Caki2 (cell line): ENCODE data around the gene GNAO1. TPM values are rescaled to one million over a fixed set of nuclear protein-coding genes. Genes with fewer than 3 reads are reported as not detected.

Experiments
- DNase-seq: peaks from one replicate; pipeline ENCODE4 v3.0.0-alpha.2; 2015; ENCODE audit warnings: low read depth
- in situ Hi-C: cut with HindIII; loops from 2 replicates; pipeline ENCODE4 v1.10.0; 2016; ENCODE audit warnings: low sequenced_read_pairs, low pct_unique_long_range_greater_than_20kb, mixed read lengths
- total RNA-seq: library from RNA; depleted of rRNA; stranded (reverse); fragments of >200 nt; shearing (Covaris generic); gene quantifications from 2 replicates; pipeline ENCODE4 v1.2.3, GENCODE V29; 2014; ENCODE audit warnings: low replicate concordance

GNAO1 gene
- total RNA-seq, 1 experiment from 2014 or later = 4.1 TPM

- in situ Hi-C loops = no loop called here
Measured at GRCh38 chr16:56196381-56196780, 5.1 kb downstream of the GNAO1 start.

GRCh38 chr16:56197192-56197992 lies 6.1 kb downstream of the GNAO1 start:
- in situ Hi-C loops = no loop called here
- DNase-seq = no peak

More at GRCh38 chr16:56196381-56196780, 5.1 kb downstream of the GNAO1 start:
- DNase-seq = no peak

GRCh38 chr16:56198006-56198754 lies 6.9 kb downstream of the GNAO1 start:
- in situ Hi-C loops = no loop called here
- DNase-seq = no peak

- in situ Hi-C loops = no loop called here
Measured at GRCh38 chr16:56198755-56199114, 7.4 kb downstream of the GNAO1 start.

GRCh38 chr16:56199164-56199563 lies 7.9 kb downstream of the GNAO1 start:
- no peak for DNase-seq
- in situ Hi-C loops = no loop called here

More at GRCh38 chr16:56198755-56199114, 7.4 kb downstream of the GNAO1 start:
- no peak for DNase-seq

- in situ Hi-C loops = no loop called here
Measured at GRCh38 chr16:56201030-56201429, 9.7 kb downstream of the GNAO1 start.

GRCh38 chr16:56202036-56202435 lies 10.7 kb downstream of the GNAO1 start:
- in situ Hi-C loops = no loop called here
- no peak for DNase-seq

More at GRCh38 chr16:56201030-56201429, 9.7 kb downstream of the GNAO1 start:
- DNase-seq = no peak

- in situ Hi-C loops = no loop called here
- peak; percentile 27 for DNase-seq
Measured at GRCh38 chr16:56203052-56203451, 11.8 kb downstream of the GNAO1 start.

- in situ Hi-C loops = no loop called here
- DNase-seq = no peak
Measured at GRCh38 chr16:56204816-56205215, 13.5 kb downstream of the GNAO1 start.

- in situ Hi-C loops = no loop called here
- no peak for DNase-seq
Measured at GRCh38 chr16:56206951-56207350, 15.7 kb downstream of the GNAO1 start.

- in situ Hi-C loops = no loop called here
- no peak for DNase-seq
Measured at GRCh38 chr16:56207421-56207820, 16.1 kb downstream of the GNAO1 start.

GRCh38 chr16:56211435-56211981 lies 20.2 kb downstream of the GNAO1 start:
- DNase-seq = no peak
- in situ Hi-C loops = no loop called here

- DNase-seq = no peak
- in situ Hi-C loops = no loop called here
Measured at GRCh38 chr16:56212144-56212543, 20.9 kb downstream of the GNAO1 start.

- in situ Hi-C loops = no loop called here
- no peak for DNase-seq
Measured at GRCh38 chr16:56221995-56222394, 30.7 kb downstream of the GNAO1 start.

- DNase-seq = no peak
- in situ Hi-C loops = no loop called here
Measured at GRCh38 chr16:56222474-56222997, 31.2 kb downstream of the GNAO1 start.

GRCh38 chr16:56225017-56225742 lies 33.9 kb downstream of the GNAO1 start:
- in situ Hi-C loops = no loop called here
- DNase-seq = no peak

- in situ Hi-C loops = no loop called here
- no peak for DNase-seq
Measured at GRCh38 chr16:56226187-56226586, 34.9 kb downstream of the GNAO1 start.

- no peak for DNase-seq
- in situ Hi-C loops = no loop called here
Measured at GRCh38 chr16:56226845-56227525, 35.7 kb downstream of the GNAO1 start.
